HFFc6 (cell line): Measurements from ENCODE around the gene FBXW9. TPM values are rescaled to one million over a fixed set of nuclear protein-coding genes. Genes with fewer than 3 reads are reported as not detected.
A peak's percentile ranks its signal among the peaks of the same experiment; 100 is the strongest.
"Not testable (repeated sequence)": the region's sequence is repeated elsewhere in the genome, so short reads cannot be mapped to it uniquely, and the experiment has no call there.

Experiments
- DNase-seq: peaks from one replicate; pipeline ENCODE4 v3.0.0-alpha.2; 2018
- H3K27ac Mint-ChIP-seq: 2 replicates; pipeline ENCODE4 v1.8.0; 2020; ENCODE audit warnings: mild to moderate bottlenecking, mixed read lengths
- H3K27me3 Mint-ChIP-seq: 2 replicates; pipeline ENCODE4 v1.8.0; 2021; ENCODE audit warnings: mild to moderate bottlenecking, moderate library complexity, mixed read lengths; ENCODE audit not compliant: insufficient read depth
- H3K36me3 Mint-ChIP-seq: 2 replicates; pipeline ENCODE4 v1.8.0; 2021; ENCODE audit warnings: low read depth, mixed read lengths
- H3K4me1 Mint-ChIP-seq: 2 replicates; pipeline ENCODE4 v1.8.0; 2020; ENCODE audit warnings: low read depth, mixed read lengths
- H3K4me3 Mint-ChIP-seq: 2 replicates; pipeline ENCODE4 v1.8.0; 2020; ENCODE audit warnings: mild to moderate bottlenecking, moderate library complexity, mixed read lengths
- H3K9me3 Mint-ChIP-seq: 2 replicates; pipeline ENCODE4 v1.8.0; 2020; ENCODE audit warnings: mild to moderate bottlenecking, mixed read lengths
- CTCF ChIP-seq: fragments of 200-600 bp; sonication (generic); IDR thresholded peaks from 2 replicates; pipeline ENCODE4 v1.5.0; 2021; ENCODE audit warnings: antibody characterized with exemption, mild to moderate bottlenecking
- total RNA-seq, 6 experiments: library from RNA; stranded (reverse); fragmentation: NEBNext Ultra II Directional; extraction: Animal tissue kit (Norgen Biotek cat#: 25700); gene quantifications; 2 replicates in 1 of 6; 3 replicates in 5 of 6; pipeline ENCODE4 v1.2.3, GENCODE V29; 2021

Gene FBXW9
- total RNA-seq, 6 experiments from 2014 or later, result 4.5 to 7.1 (median 5.4) TPM

- Mint-ChIP-seq H3K4me1 (peaks cover 3% of the 10 kb centered on the region; the same call in 1 of the 2 replicates), H3K36me3 (peaks cover 25% of the 10 kb centered on the region), H3K27ac (no peak overlapping the region), H3K4me3 (no peak overlapping the region), H3K9me3 (no peaks in the 10 kb centered on the region), H3K27me3 (peaks cover 3% of the 10 kb centered on the region)
- TF ChIP-seq CTCF, result no peak
- no peak for DNase-seq
Observed at GRCh38 chr19:12703046-12703445, 6.6 kb upstream of the FBXW9 start.

GRCh38 chr19:12701596-12702282 lies 5.3 kb upstream of the FBXW9 start:
- Mint-ChIP-seq H3K27ac (no peak overlapping the region), H3K27me3 (peaks cover 3% of the 10 kb centered on the region), H3K4me3 (no peak overlapping the region), H3K9me3 (no peaks in the 10 kb centered on the region), H3K4me1 (peaks cover 8% of the 10 kb centered on the region), H3K36me3 (peaks cover 28% of the 10 kb centered on the region)
- no peak for DNase-seq
- no peak for TF ChIP-seq CTCF

- H3K9me3 Mint-ChIP-seq, result no peaks in the 10 kb centered on the region
- peaks cover 14% of the 10 kb centered on the region for H3K36me3 Mint-ChIP-seq
- H3K27me3 Mint-ChIP-seq, result peaks cover under 1% of the 10 kb centered on the region
- no peak for DNase-seq
- no peak for TF ChIP-seq CTCF
- no peak overlapping the region; the same call in 1 of the 2 replicates for H3K4me3 Mint-ChIP-seq
- no peak overlapping the region for H3K27ac Mint-ChIP-seq
- H3K4me1 Mint-ChIP-seq, result peaks cover 11% of the 10 kb centered on the region
Observed at GRCh38 chr19:12698138-12698537, 1.7 kb upstream of the FBXW9 start.

- H3K4me1 Mint-ChIP-seq, result peaks cover 11% of the 10 kb centered on the region
- H3K4me3 Mint-ChIP-seq, DNase-seq, H3K9me3 Mint-ChIP-seq, H3K27me3 Mint-ChIP-seq: not testable (repeated sequence)
- H3K27ac Mint-ChIP-seq, result peak overlapping the region; percentile 29
- peaks cover 10% of the 10 kb centered on the region for H3K36me3 Mint-ChIP-seq
Observed at GRCh38 chr19:12697425-12697824, 994 bp upstream of the FBXW9 start.

DNA sequence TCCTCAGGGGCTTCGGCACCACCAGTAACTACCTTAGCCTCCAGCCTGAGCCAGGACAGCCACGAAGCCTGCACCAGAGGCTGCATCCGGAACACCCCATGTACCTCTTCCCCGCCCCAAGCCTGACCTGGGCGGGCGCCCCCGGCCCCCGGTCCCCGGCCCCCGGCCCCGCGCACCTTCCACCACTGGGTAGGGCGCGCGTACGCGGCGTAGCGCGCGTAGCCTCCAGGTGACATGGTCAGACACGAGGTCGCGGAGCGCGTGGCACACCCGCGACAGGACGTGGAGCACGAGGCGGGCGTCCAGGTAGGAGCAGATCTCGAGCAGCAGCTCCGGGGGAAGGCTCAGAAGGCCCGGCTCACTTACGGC lies 450 bp downstream of the FBXW9 start:
- no peak for TF ChIP-seq CTCF
- Mint-ChIP-seq H3K36me3 (peaks cover 10% of the 10 kb centered on the region), H3K4me1 (peaks cover 11% of the 10 kb centered on the region), H3K9me3 (no peaks in the 10 kb centered on the region), H3K27me3 (no peaks in the 10 kb centered on the region; the same call in 1 of the 2 replicates), H3K4me3 (peak overlapping the region; percentile 89), H3K27ac (peak overlapping the region; percentile 82)
- DNase-seq, result no peak

DNA sequence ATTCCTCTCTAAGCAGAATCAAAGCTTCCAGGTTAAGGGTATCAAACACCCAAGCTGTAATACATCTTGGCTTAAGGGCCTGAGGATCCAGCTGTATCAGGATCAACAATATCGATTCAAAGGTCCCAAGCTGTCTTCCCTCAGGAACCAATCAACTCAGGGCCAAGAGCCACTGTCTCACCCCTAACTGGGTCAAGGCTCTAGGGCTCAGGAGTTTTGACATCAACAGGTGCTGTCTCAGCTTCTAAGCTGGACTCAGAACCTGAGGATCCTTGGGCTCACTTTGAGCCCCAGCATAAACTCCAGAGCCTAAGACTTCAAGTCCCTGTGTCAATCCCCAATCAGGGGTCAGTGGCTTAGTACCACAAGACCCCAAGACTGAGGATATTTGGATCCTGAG lies 917 bp downstream of the FBXW9 start:
- H3K9me3 Mint-ChIP-seq, result no peaks in the 10 kb centered on the region
- no peak for TF ChIP-seq CTCF
- peaks cover 11% of the 10 kb centered on the region for H3K4me1 Mint-ChIP-seq
- H3K4me3 Mint-ChIP-seq, result peak overlapping the region; percentile 89
- peak overlapping the region; percentile 53; the same call in 1 of the 2 replicates for H3K27ac Mint-ChIP-seq
- DNase-seq, result no peak
- H3K36me3 Mint-ChIP-seq, result peaks cover 10% of the 10 kb centered on the region
- no peaks in the 10 kb centered on the region; the same call in 1 of the 2 replicates for H3K27me3 Mint-ChIP-seq
